Activated CD4-positive, alpha-beta T cell treated with anti-CD3 and anti-CD28 coated beads, Interleukin-2, amount 50 U/mL, for 4 hours (primary cell): ENCODE results near the gene CFAP20DC.
"Not testable (repeated sequence)": the region's sequence is repeated elsewhere in the genome, so short reads cannot be mapped to it uniquely, and the experiment has no call there.

ENCODE experiments used
- DNase-seq, 2 experiments: peaks; one replicate each; pipeline ENCODE4 v3.0.0-alpha.2; 2020

The CFAP20DC gene

DNA sequence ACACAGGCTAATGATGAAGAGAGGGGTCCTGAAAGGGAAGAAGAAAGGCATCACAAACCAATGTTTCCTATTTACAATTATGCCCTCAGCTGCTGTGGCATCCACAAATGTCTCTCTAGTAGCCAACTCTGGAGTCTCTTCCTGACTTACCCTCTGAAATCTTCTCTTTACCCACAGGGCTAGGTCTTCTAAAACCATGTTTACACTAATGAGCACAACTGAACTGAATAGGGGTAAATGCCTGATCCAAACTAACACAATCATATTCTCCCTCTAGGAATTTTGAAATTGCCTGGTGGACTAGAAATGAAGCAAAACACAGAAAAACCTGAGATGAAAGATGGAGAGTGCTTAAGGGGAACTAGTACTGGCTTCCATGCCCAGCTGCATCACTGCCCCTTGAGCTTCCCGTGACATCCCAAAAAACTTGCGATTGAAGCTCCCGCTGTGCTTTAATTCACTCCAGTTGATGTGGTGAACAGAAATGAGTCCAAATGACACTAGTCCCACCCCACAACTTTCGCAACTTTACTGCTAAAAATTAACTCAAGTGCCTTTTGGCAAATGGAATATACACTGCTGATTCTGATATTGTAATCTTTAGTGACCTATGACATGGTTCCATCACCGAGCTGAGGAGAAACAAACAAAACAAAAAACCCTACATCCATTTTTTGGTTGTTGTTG, 32.8 kb downstream of the CFAP20DC start:
- no peak for DNase-seq

DNA sequence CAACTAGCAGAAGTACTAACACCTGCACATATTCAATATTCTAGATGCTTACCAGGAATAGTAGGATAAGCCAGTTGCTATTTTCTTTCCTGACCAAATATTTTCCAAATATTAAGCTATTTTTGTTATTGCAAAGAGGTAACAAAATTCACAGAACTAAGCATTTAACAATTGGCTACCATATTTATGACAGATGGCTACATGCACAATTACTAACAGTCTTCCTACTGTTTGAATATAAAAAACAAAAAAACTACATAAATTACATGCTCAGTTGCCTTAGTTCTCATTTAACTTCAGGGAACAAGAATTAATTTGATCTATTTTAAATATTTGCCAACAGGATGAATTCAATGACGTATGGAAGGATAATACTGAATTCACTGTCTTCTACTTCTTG, 36.2 kb downstream of the CFAP20DC start:
- no peak for DNase-seq

DNA sequence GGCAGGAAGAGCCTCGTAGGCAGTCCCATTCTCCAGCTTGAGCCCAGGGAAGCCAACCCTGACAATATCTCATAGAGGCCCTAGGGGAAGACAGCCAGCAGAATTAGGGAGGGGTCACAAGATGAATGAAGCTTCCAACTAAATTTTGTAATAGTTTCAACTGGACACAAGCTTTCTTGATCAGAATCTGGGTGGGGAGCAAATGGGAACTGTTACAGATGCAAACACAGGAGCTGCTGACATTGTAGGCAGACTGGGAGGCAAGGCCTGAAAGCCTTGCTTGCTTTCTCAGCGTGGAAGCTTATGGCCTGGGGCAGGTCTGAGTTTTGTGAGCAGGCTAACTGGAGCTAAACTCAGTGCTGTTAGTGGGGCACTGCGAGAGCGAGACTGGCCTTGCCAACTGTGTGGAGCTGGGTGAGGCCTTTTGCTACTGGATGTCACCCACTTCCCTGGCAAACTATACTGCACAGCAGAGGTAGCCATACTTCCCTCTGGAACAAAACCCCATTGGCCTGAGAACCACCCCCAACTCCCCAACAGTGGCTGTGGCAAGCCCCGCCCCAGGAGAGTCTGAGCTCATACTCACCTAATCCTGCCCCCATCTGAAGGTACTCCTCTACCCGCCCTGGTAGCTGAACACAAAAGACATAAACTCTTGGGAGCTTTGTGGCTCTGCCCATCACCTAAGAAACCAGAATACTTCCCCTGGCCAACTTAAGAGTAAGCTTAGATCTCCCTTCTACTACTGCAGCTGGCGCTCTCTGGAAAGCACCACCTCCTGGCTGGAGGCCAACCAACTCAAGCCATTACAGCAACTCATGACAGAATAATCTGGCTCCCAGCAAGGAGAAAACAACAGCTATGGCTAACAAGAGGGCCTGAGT, 42.9 kb downstream of the CFAP20DC start:
- DNase-seq, result no peak

DNA sequence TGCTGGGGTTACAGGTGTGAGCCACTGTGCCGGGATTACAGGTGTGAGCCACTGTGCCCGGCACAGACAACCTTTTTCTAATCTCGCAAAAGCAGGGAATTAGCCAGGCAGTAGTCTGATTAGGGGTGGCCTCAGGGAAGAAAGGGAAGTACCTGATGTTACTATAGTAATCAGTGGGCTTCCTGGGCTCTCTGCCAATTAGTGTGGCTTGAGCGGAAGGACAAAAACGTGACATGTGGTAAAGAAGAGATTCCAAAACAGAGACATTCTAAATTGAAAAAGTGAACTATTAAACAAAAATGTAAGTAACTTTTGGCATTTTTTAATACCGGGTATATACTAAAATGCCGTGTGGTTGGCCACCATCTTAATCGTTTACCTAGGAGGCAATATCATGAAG, 48.1 kb downstream of the CFAP20DC start:
- DNase-seq, result no peak

DNA sequence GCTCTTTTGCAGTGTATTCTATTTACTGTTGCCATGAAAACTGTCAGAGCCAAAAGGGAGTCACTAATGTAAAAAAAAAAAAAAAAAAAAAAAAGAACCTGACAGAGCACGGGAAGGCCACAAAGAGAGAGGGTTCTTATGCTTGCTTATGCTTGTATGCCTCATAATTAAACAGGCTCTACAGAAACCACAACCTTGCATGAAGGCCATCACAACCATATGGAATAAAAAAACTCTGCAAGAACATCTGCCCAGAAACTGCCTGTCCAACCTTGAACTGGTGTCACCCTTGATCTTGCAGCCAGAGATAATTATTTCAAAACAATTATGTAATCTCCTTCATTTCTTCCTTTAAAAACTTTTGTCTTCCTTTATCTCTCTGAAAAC, 50.1 kb downstream of the CFAP20DC start:
- DNase-seq, result no peak

DNA sequence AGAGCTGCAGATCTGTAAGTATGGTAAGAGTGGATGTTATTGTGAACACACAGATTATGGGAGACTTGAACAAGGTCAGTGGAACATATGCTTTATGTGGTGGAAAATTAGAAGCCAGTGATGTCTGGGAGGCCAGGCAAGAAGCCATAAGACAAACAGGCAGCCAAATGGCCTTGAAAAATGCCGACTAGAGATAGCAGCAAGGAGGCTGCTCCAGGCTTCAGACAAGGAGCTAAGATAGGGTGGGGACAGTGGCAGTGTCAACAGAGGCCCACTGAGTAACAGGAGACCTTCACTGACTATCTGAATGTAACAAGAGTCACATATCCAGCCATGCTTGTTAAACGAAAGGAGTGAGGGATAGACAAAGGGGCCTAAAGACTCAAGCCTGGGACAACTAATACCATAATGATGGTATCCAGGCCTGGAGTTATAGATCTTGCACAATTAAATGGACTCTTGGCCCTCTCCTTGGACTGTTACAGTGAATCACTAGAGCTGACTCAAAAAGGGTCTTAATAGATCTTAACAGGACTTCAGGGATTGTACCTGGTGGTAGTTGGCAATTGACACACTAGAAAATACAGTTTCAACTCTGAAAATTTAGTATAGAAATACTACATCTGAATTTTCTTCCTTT, 50.6 kb downstream of the CFAP20DC start:
- DNase-seq, result no peak

DNA sequence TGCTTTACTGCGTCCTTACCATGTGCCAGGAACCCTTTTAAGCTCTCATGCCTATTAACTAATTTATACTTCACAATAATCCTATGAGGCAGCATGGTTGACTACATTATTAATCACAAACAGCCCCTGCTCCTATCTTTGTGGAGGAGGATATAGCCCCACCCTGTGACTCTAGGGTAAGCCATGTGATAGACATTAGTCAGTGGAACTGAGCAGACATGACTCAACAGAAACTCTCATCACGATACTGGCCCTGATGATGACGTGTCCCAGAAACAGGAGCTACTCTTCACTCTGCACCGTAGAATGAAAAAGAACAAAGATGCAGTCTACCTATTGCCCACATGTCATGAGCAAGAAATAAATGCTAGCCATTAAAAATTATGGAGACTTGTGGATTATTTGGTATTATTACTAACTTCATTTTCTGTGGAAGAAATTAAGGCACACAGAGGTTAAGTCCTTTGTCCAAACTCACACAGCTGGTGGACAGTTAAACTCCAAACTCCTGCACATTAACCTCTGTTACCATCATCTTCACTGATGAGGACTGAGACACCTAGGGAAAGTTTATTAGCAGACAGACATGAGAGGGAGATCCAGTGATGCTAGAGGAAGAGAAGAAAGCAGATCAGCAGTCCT, 51.2 kb downstream of the CFAP20DC start:
- no peak for DNase-seq

DNA sequence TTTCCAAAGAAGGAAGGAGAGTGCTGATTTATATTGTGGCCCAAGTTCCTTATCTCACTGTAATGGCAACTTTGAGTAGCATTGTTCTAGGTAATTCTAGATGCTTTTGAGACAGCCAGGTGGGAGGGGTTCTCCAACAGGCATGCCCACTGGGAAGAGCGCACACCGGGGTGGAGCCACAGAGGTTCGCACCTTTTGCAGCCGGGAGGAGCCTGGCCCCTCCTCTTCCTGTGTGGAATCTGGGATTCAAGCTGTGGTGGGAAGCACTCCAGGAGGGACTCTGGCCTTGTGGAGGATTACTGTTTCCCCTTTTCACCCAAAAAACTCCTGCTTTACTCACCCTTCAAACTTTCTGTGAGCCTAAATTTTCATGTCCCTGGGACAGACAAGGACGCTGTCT, 53.1 kb downstream of the CFAP20DC start:
- DNase-seq, result no peak

DNA sequence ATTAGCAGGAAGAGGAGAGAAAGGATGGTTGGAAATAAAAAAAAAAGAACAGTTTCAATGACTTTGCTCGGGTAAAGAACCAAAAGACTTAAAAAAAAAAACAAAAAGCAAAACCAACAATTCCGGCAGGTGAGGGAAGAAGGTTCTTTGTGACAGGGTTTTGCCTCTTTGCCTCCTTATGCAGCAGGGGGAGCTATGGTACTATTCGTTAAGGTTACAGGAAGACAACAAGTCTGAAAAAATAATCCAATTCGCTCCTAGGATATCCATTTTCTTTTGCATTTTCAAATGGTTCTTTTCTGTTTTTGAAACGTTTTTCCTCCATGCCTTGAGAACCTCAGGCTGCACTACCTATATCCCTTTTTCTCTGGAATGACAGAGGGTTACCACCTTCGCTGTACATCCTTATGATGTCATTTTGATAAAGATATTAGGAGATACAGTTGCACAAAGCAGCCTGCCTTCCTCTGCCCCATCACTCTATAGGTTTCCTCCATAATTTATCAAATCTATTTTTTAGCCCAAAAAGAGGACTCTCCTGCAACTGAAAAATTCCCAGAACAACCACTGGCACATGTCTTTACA, 55.0 kb downstream of the CFAP20DC start:
- no peak for DNase-seq

DNA sequence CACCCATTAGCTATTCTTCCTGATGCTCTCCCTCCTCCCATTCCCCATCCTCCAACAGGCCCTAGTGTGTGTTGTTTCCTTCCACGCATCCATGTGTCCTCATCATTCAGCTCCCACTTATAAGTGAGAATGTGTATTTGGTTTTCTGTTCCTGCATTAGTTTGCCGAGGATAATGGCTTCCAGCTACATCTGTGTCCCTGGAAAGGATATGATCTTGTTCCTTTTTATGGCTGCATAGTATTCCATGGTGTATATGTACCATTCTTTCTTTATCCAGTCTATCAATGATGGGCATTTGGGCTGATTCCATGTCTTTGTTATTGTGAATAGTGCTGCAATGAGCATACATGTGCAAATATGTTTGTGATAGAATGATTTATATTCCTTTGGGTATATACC, 56.3 kb downstream of the CFAP20DC start:
- DNase-seq, result no peak

DNA sequence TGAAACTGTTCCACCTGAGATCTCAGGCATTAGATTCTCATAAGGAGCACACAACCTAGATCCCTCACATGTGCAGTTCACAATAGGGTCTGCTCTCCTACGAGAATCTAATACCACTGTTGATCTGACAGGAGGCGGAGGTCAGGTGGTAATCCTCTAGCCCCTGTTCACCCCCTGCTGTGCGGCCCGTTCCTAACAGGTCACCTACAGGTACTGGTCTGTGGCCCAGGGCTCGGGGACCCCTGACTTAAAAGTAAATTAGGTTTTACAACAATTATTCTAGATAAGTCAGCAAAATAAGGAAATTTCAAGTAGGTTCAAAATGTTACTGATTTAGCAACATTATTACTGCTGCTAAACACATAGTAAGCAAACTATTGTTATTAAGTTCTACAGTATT, 58.2 kb downstream of the CFAP20DC start:
- DNase-seq, result no peak

DNA sequence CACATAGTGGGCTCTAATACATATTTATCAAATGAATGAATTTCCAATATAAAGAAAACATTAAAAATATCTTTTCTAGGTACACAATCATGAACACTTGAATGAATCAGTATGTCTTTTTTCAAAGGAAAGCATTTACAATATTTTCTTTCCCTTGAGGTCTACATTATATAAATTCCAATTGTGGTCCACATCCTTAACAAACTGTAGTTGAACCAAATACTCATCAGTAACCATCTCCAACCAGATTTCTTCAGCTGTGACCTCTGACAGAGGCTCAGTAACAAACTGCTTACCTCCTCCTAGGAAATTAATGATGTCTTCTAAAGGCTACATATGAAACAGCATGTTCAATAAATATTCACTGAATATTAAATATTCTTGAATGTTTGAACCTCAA, 58.8 kb downstream of the CFAP20DC start:
- DNase-seq, result no peak

DNA sequence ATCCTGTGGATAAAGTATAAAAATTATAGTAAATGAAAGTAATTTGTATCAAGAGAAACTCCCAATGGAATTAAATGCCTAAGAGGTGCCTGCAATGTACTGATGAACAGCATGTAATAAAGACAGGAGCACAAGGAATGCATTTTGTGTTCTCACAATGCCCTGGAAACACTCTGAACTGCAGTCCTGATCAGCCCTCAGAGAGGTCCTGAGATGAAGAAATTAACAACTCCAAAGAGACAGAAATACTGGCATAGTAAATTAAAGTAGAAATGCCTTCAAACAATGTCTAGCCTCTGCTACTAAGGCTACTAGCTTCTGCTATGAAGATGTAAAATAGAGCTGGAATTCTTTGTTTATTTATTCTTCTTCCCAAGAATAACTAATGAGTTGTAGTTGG, 59.9 kb downstream of the CFAP20DC start:
- DNase-seq, result no peak

DNA sequence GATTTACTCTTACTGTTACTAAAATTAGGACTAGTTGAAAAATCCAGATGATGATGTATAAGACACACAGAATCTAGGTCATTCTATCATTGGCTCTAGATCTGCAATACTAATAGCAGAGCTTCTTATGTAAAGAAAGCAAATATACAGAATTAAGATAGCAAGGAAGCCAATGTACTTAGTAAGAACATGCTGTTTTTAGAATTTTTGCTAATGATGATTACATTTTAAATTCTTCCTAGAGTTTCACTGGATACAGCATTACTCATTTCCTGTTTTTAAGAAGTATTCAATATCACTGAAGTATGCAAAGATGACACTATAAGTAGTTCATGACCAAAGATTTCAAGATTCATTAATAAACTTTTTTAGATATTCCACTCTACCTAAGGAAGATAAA, 60.7 kb downstream of the CFAP20DC start:
- no peak for DNase-seq

DNA sequence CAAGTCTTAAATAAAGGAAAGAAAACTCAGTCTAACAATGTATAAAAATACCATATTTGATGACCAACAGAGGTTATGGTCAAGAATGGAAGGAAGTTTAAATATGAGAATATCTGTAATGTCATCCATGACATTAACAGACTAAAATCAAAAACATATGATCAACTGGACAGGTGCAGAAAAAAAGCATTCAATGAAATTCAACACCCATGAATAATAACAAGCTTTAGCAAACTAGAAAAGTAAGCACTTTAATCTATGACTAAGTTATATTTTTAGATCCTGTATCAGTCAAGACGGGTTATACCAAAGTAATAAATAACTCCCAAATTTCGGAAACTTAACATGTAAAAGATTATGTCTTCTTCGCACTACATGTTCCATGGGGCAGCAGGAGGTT, 61.8 kb downstream of the CFAP20DC start:
- no peak for DNase-seq

DNA sequence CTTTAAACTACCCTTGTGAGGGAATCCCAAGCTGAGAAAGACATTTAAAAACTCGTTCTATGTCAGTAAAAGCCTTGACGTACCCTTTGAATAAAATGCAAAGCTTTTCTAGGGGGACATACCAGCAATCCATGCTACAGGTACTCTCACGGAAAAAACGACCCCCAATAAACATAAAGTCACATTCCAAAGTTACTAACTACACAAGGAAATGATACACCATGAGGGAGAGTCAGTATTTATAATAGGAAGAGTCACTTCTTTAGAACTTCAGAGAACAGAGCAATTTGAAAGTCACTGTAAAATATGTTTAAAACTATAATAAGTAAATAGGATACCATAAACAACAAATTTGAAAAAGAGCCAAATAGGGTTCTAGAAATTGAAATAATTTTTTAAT, 63.2 kb downstream of the CFAP20DC start:
- DNase-seq, result no peak

DNA sequence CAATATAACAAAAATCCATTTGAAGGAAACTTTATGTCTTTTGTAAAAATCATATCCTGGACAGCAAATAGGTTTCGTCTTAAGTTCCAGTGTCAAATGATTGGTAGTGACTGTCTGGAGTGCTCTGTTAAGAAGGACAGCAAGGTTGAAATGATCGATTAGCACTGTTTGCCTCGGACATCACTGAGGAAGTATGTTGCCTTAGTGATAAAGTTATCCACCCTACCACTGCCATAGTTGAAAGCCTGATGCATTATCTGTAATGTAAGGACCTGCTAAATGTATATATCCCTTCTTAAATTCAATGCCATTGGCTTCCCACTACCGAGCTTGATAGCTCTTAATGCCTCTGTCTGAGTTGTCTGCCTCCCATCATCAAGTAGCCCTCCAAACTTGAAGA, 70.0 kb downstream of the CFAP20DC start:
- DNase-seq, result no peak

DNA sequence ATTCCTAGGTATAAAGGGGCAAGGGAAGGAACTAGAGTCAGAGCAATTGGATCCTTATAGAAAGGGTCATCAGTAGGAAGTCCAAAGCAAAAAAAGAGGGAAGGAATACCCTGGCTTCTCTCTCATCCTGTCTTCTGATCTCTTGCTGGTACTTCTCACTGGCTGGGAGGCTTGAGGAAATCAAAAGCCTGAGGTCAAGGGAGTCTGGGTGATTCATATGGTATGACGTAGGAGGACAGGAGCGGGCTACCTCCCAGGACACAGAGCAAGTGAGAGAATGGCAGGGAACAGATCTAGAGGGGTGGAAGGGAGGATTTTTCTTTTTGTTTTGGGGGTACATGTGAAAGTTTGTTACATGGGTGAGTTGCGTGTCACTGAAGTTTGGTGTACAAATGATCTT, 76.0 kb downstream of the CFAP20DC start:
- DNase-seq, result no peak

DNA sequence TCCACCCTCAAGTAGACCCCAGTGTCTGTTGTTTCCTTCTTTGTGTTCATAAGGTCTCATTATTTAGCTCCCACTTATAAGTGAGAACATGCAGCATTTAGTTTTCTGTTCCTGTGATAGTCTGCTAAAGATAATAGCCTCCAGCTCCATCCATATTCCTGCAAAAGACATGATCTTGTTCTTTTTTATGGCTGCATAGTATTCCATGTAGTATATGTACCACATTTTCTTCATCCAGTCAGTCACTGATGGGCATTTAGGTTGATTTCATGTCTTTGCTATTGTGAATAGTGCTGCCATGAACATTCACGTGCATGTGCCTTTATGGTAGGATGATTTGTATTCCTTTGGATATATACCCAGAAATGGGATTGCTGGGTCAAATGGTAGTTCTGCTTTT, 82.0 kb downstream of the CFAP20DC start:
- DNase-seq, result not testable (repeated sequence)

DNA sequence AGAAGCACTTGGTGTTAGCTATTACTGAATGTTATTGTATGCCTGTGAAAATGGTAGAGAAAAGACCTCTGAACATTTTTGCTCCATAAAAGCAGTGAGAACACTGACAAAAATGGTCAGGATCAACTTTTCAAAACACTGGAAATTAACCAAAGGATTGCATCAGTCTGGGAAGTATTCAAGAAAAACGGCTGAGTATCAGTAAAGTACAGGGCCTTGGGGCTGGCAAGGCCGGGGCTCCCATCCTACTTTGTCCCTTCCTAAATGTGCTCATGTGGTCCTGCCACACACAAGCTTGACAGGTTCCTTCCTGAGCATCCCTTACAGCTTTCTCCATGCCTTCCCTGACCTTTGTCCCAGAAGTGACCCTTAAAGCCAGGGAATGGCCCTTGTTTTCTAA, 84.0 kb downstream of the CFAP20DC start:
- no peak for DNase-seq

DNA sequence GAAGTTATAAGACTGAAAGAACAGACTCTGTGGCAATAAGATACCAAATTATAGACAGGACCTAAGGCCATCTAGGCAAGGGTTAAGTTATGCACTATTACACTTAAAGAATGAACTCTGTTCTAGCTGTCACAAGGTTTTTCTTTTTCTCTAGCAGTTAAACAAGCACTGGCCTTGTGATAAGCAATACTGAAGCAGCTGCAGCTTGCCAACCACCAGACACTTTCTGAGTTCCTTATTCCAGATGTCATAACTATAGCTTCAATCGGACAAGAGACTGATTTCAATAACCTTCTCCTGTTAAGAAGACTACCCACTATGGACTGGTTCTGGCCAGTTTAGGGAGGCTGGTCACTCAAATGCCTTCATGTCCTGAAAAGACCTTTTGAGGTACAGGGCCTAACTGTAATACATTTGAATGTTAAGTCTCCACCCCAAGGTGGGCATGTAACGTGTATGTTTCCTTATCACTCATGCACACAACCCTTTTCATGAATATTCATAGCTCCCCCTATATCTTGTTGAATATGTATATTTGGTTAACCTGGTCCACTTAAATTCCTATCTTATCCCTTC, 85.8 kb downstream of the CFAP20DC start:
- no peak for DNase-seq

DNA sequence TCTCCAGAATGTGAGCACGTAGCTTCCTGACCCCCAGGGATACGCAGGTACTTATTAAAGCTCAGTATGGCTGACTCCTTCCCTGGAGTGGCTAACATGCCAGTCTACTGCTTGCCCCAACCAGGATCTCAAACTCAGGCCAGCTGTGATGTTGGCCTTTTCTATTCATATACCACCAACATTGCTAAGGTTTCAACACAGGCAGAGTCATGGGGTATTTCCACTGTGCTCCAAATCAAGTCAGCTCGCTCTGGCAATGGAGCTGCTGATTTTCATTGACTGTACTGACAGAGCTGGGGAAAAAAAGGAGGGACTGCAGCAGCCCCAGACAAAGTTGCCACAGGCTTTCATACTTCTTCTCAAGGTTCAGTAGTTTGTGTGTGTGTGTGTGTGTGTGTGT, 87.0 kb downstream of the CFAP20DC start:
- DNase-seq, result no peak
